IMR-90 (cell line): ENCODE measurements around the gene CTNND2. TPM values are rescaled to one million over a fixed set of nuclear protein-coding genes. Genes with fewer than 3 reads are reported as not detected.

Experiments
- ATAC-seq: fragments of 200-7000 bp; cut with Tn5 transposase; 2 replicates; pipeline ENCODE4 v1.9.1; 2020; ENCODE audit warnings: low read depth, mild to moderate bottlenecking, moderate library complexity
- BruUV-seq: library from RNA; stranded (reverse); fragments of 400-500 nt; replicated peaks from 2 replicates; lab custom pipeline; 2021; lab: Mats Ljungman, UMichigan
- CTCF ChIA-PET: fragments of 300-600 bp; formaldehyde crosslinking; extraction: SDS; loops from one replicate; lab custom pipeline; 2021; ENCODE audit warnings: antibody characterized with exemption; lab: Yijun Ruan, JAX
- POLR2A ChIA-PET: fragments of 300-600 bp; sonication (Branson Sonifier 250); formaldehyde crosslinking; loops from one replicate; lab custom pipeline; 2022; ENCODE audit warnings: antibody characterized with exemption; ENCODE audit not compliant: unreplicated experiment; lab: Charles Lee
- DNase-seq: peaks from one replicate; pipeline ENCODE4 v3.0.0; 2013
- H2AFZ ChIP-seq: replicated peaks from 2 replicates; pipeline ENCODE3; 2013; ENCODE audit warnings: low read length, mild to moderate bottlenecking; ENCODE audit not compliant: poor library complexity
- H2AK5ac ChIP-seq: 2 replicates; pipeline ENCODE4 v1.6.1; 2013; ENCODE audit warnings: low read depth, low read length, inconsistent platforms
- H2AK9ac ChIP-seq: replicated peaks from 2 replicates; pipeline ENCODE3; 2013; ENCODE audit warnings: mild to moderate bottlenecking, low read depth, low read length, moderate library complexity; ENCODE audit not compliant: poor library complexity
- H2BK120ac ChIP-seq: 2 replicates; pipeline ENCODE4 v1.6.1; 2013; ENCODE audit warnings: low read depth, low read length, inconsistent platforms
- H2BK15ac ChIP-seq: 3 replicates; pipeline ENCODE4 v1.6.1; 2013; ENCODE audit warnings: low read depth, low read length, inconsistent platforms
- H2BK20ac ChIP-seq: 2 replicates; pipeline ENCODE4 v1.6.1; 2013; ENCODE audit warnings: low read depth, mild to moderate bottlenecking, inconsistent platforms, low read length, moderate library complexity
- H2BK5ac ChIP-seq: 2 replicates; pipeline ENCODE4 v1.6.1; 2013; ENCODE audit warnings: mild to moderate bottlenecking, low read depth, low read length, inconsistent platforms; ENCODE audit not compliant: poor library complexity, severe bottlenecking
- H3K14ac ChIP-seq: replicated peaks from 2 replicates; pipeline ENCODE4 v1.6.1; 2013; ENCODE audit warnings: low read depth, low read length, inconsistent platforms
- H3K18ac ChIP-seq: 2 replicates; pipeline ENCODE4 v1.6.1; 2013; ENCODE audit warnings: low read depth, low read length, control low read depth
- H3K23ac ChIP-seq: 2 replicates; pipeline ENCODE4 v1.6.1; 2013; ENCODE audit warnings: low read depth, low read length, inconsistent platforms
- H3K27ac ChIP-seq: 2 replicates; pipeline ENCODE4 v1.5.1; 2013; ENCODE audit warnings: mild to moderate bottlenecking, control low read depth, low read length; ENCODE audit not compliant: insufficient read depth
- H3K27me3 ChIP-seq: 2 replicates; pipeline ENCODE4 v1.6.1; 2013; ENCODE audit warnings: low read length; ENCODE audit not compliant: control insufficient read depth, insufficient read depth
- H3K36me3 ChIP-seq: 2 replicates; pipeline ENCODE4 v1.6.1; 2013; ENCODE audit warnings: low read length, mixed read lengths; ENCODE audit not compliant: control insufficient read depth, insufficient read depth
- H3K4ac ChIP-seq: 2 replicates; pipeline ENCODE4 v1.6.1; 2013; ENCODE audit warnings: low read depth, low read length, inconsistent platforms
- H3K4me1 ChIP-seq: 2 replicates; pipeline ENCODE4 v1.6.1; 2013; ENCODE audit warnings: low read length, mixed read lengths; ENCODE audit not compliant: control insufficient read depth, insufficient read depth
- H3K4me2 ChIP-seq: 2 replicates; pipeline ENCODE4 v1.6.1; 2013; ENCODE audit warnings: low read depth, mild to moderate bottlenecking, control low read depth, low read length, moderate library complexity
- H3K4me3 ChIP-seq: 2 replicates; pipeline ENCODE4 v1.5.1; 2013; ENCODE audit warnings: low read depth, mild to moderate bottlenecking, control low read depth, low read length, moderate library complexity; ENCODE audit not compliant: insufficient read depth
- H3K56ac ChIP-seq: 2 replicates; pipeline ENCODE4 v1.6.1; 2013; ENCODE audit warnings: low read length, inconsistent platforms; ENCODE audit not compliant: insufficient read depth; ENCODE audit errors: extremely low read depth
- H3K79me1 ChIP-seq, 2 experiments: 2 replicates each; pipeline ENCODE4 v1.6.1; 2013; ENCODE audit warnings: low read length in 2 of 2, inconsistent platforms in 1 of 2, low read depth in 1 of 2
- H3K9ac ChIP-seq: 2 replicates; pipeline ENCODE4 v1.6.1; 2013; ENCODE audit warnings: low read depth, low read length, control low read depth
- H3K9me1 ChIP-seq: 2 replicates; pipeline ENCODE4 v1.6.1; 2013; ENCODE audit warnings: low read length, inconsistent platforms; ENCODE audit not compliant: insufficient read depth
- H3K9me3 ChIP-seq: 2 replicates; pipeline ENCODE4 v1.6.1; 2013; ENCODE audit warnings: low read length; ENCODE audit not compliant: control insufficient read depth, insufficient read depth
- H4K20me1 ChIP-seq: 2 replicates; pipeline ENCODE4 v1.6.1; 2013; ENCODE audit warnings: low read length, inconsistent platforms; ENCODE audit not compliant: insufficient read depth
- H4K5ac ChIP-seq: 2 replicates; pipeline ENCODE4 v1.6.1; 2013; ENCODE audit warnings: mild to moderate bottlenecking, low read depth, low read length, control low read depth
- H4K8ac ChIP-seq, 2 experiments: 2 replicates each; pipeline ENCODE4 v1.6.1; 2013; ENCODE audit warnings: low read depth in 2 of 2, low read length in 2 of 2, control low read depth in 1 of 2, inconsistent platforms in 1 of 2
- H4K91ac ChIP-seq: 2 replicates; pipeline ENCODE4 v1.6.1; 2013; ENCODE audit warnings: low read depth, low read length, inconsistent platforms; ENCODE audit not compliant: insufficient read depth
- BHLHE40 ChIP-seq: fragments of 150-350 bp; IDR thresholded peaks from 2 replicates; pipeline ENCODE4 v1.6.1; 2016; ENCODE audit warnings: mild to moderate bottlenecking, low read depth, low read length
- CEBPB ChIP-seq: IDR thresholded peaks from 2 replicates; pipeline ENCODE4 v1.6.1; 2012; ENCODE audit warnings: low read depth, low read length, improper control_type of control experiment
- CHD1 ChIP-seq: IDR thresholded peaks from 2 replicates; pipeline ENCODE4 v1.6.1; 2012; ENCODE audit warnings: low read depth, low read length, improper control_type of control experiment
- FOS ChIP-seq: fragments of 150-350 bp; IDR thresholded peaks from 2 replicates; pipeline ENCODE4 v1.6.1; 2016; ENCODE audit warnings: low read depth, low read length
- NFE2L2 ChIP-seq: fragments of 150-350 bp; IDR thresholded peaks from 2 replicates; pipeline ENCODE4 v1.6.1; 2016; ENCODE audit warnings: low read depth, mild to moderate bottlenecking, low read length
- RFX5 ChIP-seq: IDR thresholded peaks from 2 replicates; pipeline ENCODE4 v1.8.0; 2012; ENCODE audit warnings: low read depth, mild to moderate bottlenecking, low read length, moderate library complexity
- SMC3 ChIP-seq: fragments of 150-350 bp; IDR thresholded peaks from 2 replicates; pipeline ENCODE4 v1.6.1; 2016; ENCODE audit warnings: low read depth, mild to moderate bottlenecking, antibody characterized with exemption, low read length, moderate library complexity
- WGBS, 2 experiments: methylation state at CpG; one replicate each; pipeline versions ENCODE4 v1.1.5 to v1.1.7; 2013; ENCODE audit warnings: missing lambda C conversion rate in 2 of 2; ENCODE audit not compliant: insufficient read length in 1 of 2; ENCODE audit errors: extremely low coverage in 2 of 2; 5-methylcytosine and 5-hydroxymethylcytosine counted together
- dilution Hi-C: fragments of 300-500 bp; cut with HindIII; formaldehyde crosslinking; loops from one replicate; pipeline ENCODE4 v1.14.3; 2018; ENCODE audit warnings: low sequenced_read_pairs; ENCODE audit not compliant: unreplicated experiment
- in situ Hi-C: fragments of 300-500 bp; cut with MboI; formaldehyde crosslinking; loops from 3 replicates; pipeline ENCODE4 v1.14.3; 2019; ENCODE audit warnings: low sequenced_read_pairs, inconsistent platforms, mixed read lengths
- intact Hi-C: fragments of 100-400 bp; cut with micrococcal nuclease; formaldehyde crosslinking; loops from 2 replicates; pipeline ENCODE4 v1.10.0; 2022
- polyA plus RNA-seq, 3 experiments: library from polyadenylated mRNA; depleted of rRNA; stranded (reverse); fragments of >200 nt; gene quantifications; 2 replicates each; pipeline ENCODE4 v1.2.3, GENCODE V29; 2012; ENCODE audit warnings: low replicate concordance in 1 of 3
- total RNA-seq: library from RNA; depleted of rRNA; stranded (reverse); fragments of >200 nt; gene quantifications from 2 replicates; pipeline ENCODE4 v1.2.3, GENCODE V29; 2012

The CTNND2 gene
- total and polyA plus RNA-seq, 2 of the 4 experiments (the other 2 are of a cell fraction), result not detected

- no peaks in the 10 kb centered on the region for H3K9me1 ChIP-seq
- H3K9ac ChIP-seq, result no peak overlapping the region
- intact Hi-C loops, result no loop called here
- no peak overlapping the region for H2AFZ ChIP-seq
- no peak overlapping the region for H4K8ac ChIP-seq
- no peak overlapping the region for H3K56ac ChIP-seq
- peaks cover 10% of the 10 kb centered on the region; the same call in 1 of the 2 replicates for H3K9me3 ChIP-seq
- in situ Hi-C loops, result no loop called here
- no peaks in the 10 kb centered on the region for H4K20me1 ChIP-seq
- H2AK5ac ChIP-seq, result no peak overlapping the region
- H2AK9ac ChIP-seq, result no peak overlapping the region
- no peak overlapping the region for H2BK20ac ChIP-seq
- H3K36me3 ChIP-seq, result no peaks in the 10 kb centered on the region
- no peaks in the 10 kb centered on the region for H3K27me3 ChIP-seq
- no peak overlapping the region for H3K14ac ChIP-seq
- no peak overlapping the region for H3K27ac ChIP-seq
- H3K4me1 ChIP-seq, result no peaks in the 10 kb centered on the region
- H3K4ac ChIP-seq, result no peak overlapping the region
- no peak overlapping the region for H2BK120ac ChIP-seq
- no peaks in the 10 kb centered on the region for H3K79me1 ChIP-seq
- no peak overlapping the region for H3K4me2 ChIP-seq
- H2BK5ac ChIP-seq, result no peak overlapping the region
- H3K4me3 ChIP-seq, result no peak overlapping the region
- ChIA-PET POLR2A (no interaction called here), CTCF (no interaction called here)
- WGBS, 2 experiments, result no CpG with 5 or more reads among the region's 12 CpGs
- no peak for DNase-seq
- TF ChIP-seq BHLHE40, result no peak
- no peak for TF ChIP-seq FOS
- TF ChIP-seq NFE2L2, result no peak
- TF ChIP-seq SMC3, result no peak
- no peak for TF ChIP-seq CHD1
- no peak for TF ChIP-seq RFX5
- no peak for TF ChIP-seq CEBPB
- H4K91ac ChIP-seq, result no peak overlapping the region
- no TSS peak for BruUV-seq
- no peak overlapping the region for H3K23ac ChIP-seq
- H2BK15ac ChIP-seq, result no peak overlapping the region
- no peak overlapping the region for H4K5ac ChIP-seq
- H3K18ac ChIP-seq, result no peak overlapping the region
- no peak for ATAC-seq
- dilution Hi-C loops, result no loop called here
These were observed 339.5 kb downstream of the CTNND2 start for GRCh38 chr5:11564706-11565105.
